Measurements from ENCODE around the gene BTBD9. TPM values are rescaled to one million over a fixed set of nuclear protein-coding genes. Genes with fewer than 3 reads are reported as not detected.

Gene BTBD9
- total and polyA plus RNA-seq, 2 of the 13 experiments (the other 11 are each of a cell fraction or from before 2014, with no cell fraction given) = 1.2 to 3.0 TPM

- Histone ChIP-seq H3K27ac (ENCODE audit: extremely low read length, insufficient read depth, low read length) (no peak overlapping the region), H3K4me3 (replicated peaks in 1 of 3; ENCODE audit: insufficient read depth in 1 of 3, low read depth in 2 of 3, low read length in 3 of 3) (no peak overlapping the region), H3K27me3 (ENCODE audit: control insufficient read depth in 1 of 2, insufficient read depth in 2 of 2, low read length in 2 of 2) (no peaks in the 10 kb centered on the region), H3K9ac (ENCODE audit: insufficient read depth, low read depth, low read length) (no peak overlapping the region), H3K79me2 (ENCODE audit: insufficient read depth, low read length) (no peaks in the 10 kb centered on the region), H3K9me3 (ENCODE audit: low read length) (peaks cover 9% of the 10 kb centered on the region; the same call in 1 of the 2 replicates), H3K4me2 (ENCODE audit: low read depth, low read length) (no peak overlapping the region), H2AFZ (ENCODE audit: low read length) (no peak overlapping the region), H3K4me1 (ENCODE audit: insufficient read depth, low read length) (no peaks in the 10 kb centered on the region; the same call in 1 of the 2 replicates), H3K36me3 (replicated peaks in 1 of 2; ENCODE audit: control insufficient read depth in 1 of 2, insufficient read depth in 2 of 2, low read length in 2 of 2) (no peaks in the 10 kb centered on the region), H4K20me1 (ENCODE audit: insufficient read depth, low read length) (no peaks in the 10 kb centered on the region)
- POLR2A ChIA-PET = no interaction called here
- intact Hi-C loops (cut with micrococcal nuclease; ENCODE audit: unreplicated experiment) (no loop called here), in situ Hi-C loops (cut with HindIII; ENCODE audit: extremely low pct_ligation_motif_present, low pct_unique_long_range_greater_than_20kb) (no loop called here)
- no TSS peak for BruUV-seq (replicated peaks)
- FAIRE-seq (no peak), DNase-seq (ENCODE audit: low spot score) (peak; percentile 33), ATAC-seq (peak; percentile 94)
- 75% methylated on average over 5 of the region's 5 CpGs for WGBS (ENCODE audit: low lambda C conversion rate)
- CTCF ChIA-PET (ENCODE audit: low intra/inter-chr PET ratio, low total read pairs) = no interaction called here
- TF ChIP-seq GATAD2A (CRISPR knock-in tag; IDR thresholded peaks at IDR 0.05) = peak; percentile 39; the same call in 1 of the 2 replicates
- TF ChIP-seq CEBPB (IDR thresholded peaks at IDR 0.05; ENCODE audit: borderline replicate concordance, low read depth, low read length) = peak; percentile 66
- TF ChIP-seq ZNF558 (CRISPR knock-in tag; IDR thresholded peaks at IDR 0.05; ENCODE audit: borderline replicate concordance) = no peak
- TF ChIP-seq DRAP1 (CRISPR knock-in tag; IDR thresholded peaks at IDR 0.05) = no peak
- TF ChIP-seq ATF4 (CRISPR knock-in tag; IDR thresholded peaks at IDR 0.05) = peak in 1 of 2 experiments; percentile 97; a peak in 2 of 4 replicates
- no peak for TF ChIP-seq ZBTB26 (CRISPR knock-in tag; IDR thresholded peaks at IDR 0.05; ENCODE audit: borderline replicate concordance)
- no peak for TF ChIP-seq ZBTB44 (CRISPR knock-in tag; IDR thresholded peaks at IDR 0.05)
- peak; percentile 93 for TF ChIP-seq FOSL2 (CRISPR knock-in tag; IDR thresholded peaks at IDR 0.05)
- TF ChIP-seq CEBPG (CRISPR knock-in tag; IDR thresholded peaks at IDR 0.05) = peak; percentile 23; the same call in 1 of the 2 replicates
- TF ChIP-seq NR2F6 (IDR thresholded peaks at IDR 0.05) = no peak
- no peak for TF ChIP-seq NR2F6 (CRISPR knock-in tag; IDR thresholded peaks at IDR 0.05)
Measured at GRCh38 chr6:38337819-38338465, 301.8 kb downstream of the BTBD9 start.
